Mammary epithelial cell (primary cell): ENCODE data around the gene RPTOR.

Source experiments
- EZH2 ChIP-seq: IDR thresholded peaks from 2 replicates; pipeline ENCODE4 v1.6.1; 2012; ENCODE audit warnings: low read length, inconsistent platforms, borderline replicate concordance
- TF ChIP-seq, protein P1 (sequence below), 2 donors: IDR thresholded peaks in 1 of 2; conservative IDR thresholded peaks in 1 of 2; 2 replicates each; pipeline ENCODE4 v1.5.1; 2011 to 2012; ENCODE audit warnings: inconsistent platforms in 2 of 2, low read length in 2 of 2, mild to moderate bottlenecking in 2 of 2, control low read depth in 1 of 2, low read depth in 1 of 2; ENCODE audit not compliant: insufficient read depth in 1 of 2; ENCODE audit errors: extremely low read depth in 1 of 2

DNA sequence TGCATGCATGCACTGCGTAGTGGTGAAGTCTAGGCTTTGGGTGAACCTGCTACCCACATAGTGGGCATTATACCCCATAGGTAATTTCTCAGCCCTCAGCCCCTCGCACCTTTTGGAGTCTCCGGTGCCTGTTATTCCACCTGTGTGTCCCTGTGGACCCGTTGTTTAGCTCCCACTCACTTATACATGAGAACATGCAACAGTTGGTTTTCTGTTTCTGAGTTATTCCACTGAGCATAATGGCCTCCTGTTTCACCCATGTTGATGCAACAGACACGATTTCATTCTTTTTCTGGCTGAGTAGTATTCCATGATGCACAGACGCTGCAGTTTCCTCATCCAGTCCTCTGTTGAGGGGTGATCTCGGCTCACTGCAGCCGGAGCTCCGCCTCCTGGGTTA, 305.5 kb downstream of the RPTOR start:
- TF ChIP-seq, protein P1, sequence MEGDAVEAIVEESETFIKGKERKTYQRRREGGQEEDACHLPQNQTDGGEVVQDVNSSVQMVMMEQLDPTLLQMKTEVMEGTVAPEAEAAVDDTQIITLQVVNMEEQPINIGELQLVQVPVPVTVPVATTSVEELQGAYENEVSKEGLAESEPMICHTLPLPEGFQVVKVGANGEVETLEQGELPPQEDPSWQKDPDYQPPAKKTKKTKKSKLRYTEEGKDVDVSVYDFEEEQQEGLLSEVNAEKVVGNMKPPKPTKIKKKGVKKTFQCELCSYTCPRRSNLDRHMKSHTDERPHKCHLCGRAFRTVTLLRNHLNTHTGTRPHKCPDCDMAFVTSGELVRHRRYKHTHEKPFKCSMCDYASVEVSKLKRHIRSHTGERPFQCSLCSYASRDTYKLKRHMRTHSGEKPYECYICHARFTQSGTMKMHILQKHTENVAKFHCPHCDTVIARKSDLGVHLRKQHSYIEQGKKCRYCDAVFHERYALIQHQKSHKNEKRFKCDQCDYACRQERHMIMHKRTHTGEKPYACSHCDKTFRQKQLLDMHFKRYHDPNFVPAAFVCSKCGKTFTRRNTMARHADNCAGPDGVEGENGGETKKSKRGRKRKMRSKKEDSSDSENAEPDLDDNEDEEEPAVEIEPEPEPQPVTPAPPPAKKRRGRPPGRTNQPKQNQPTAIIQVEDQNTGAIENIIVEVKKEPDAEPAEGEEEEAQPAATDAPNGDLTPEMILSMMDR (conservative IDR thresholded peaks at IDR 0.05 in 1 of 2, IDR thresholded peaks at IDR 0.05 in 1 of 2; ENCODE audit: extremely low read depth in 1 of 2, insufficient read depth in 1 of 2, low read depth in 1 of 2, low read length in 2 of 2): no peak
- no peak for TF ChIP-seq EZH2
